Fibroblast of mammary gland (primary cell): ENCODE measurements around the gene PRDX6.
"Not testable (repeated sequence)": the region's sequence is repeated elsewhere in the genome, so short reads cannot be mapped to it uniquely, and the experiment has no call there.

ENCODE experiments used
- DNase-seq: peaks from one replicate; pipeline ENCODE4 v3.0.0-alpha.2; 2010; ENCODE audit warnings: low read depth
- H3K4me3 ChIP-seq: 2 replicates; pipeline ENCODE4 v1.5.1; 2011; ENCODE audit warnings: low read depth, mild to moderate bottlenecking, low read length, moderate library complexity; ENCODE audit not compliant: control insufficient read depth
- TF ChIP-seq, protein P1 (sequence below): conservative IDR thresholded peaks from 2 replicates; pipeline ENCODE4 v1.5.1; 2011; ENCODE audit warnings: low read depth, low read length, inconsistent platforms; ENCODE audit not compliant: control insufficient read depth, insufficient read depth

Gene PRDX6

DNA sequence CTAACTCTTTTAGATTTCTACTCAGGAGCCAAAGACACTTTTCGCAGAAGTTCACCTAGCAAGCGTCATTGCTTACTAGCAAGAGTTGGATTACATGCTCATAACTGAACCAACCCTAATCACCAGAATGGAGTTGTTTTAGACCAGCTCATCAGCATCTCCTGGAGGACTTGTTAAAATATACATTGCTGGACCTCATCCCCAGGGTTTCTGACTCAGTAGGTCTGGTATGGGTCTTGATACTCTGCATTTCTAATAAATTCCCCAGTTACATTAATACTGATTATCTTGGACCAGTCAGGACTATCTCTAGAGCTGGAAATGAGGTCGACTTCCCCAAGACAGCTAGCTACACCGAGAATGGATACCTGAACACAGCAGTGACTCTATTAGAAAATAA lies 9.7 kb upstream of the PRDX6 start:
- TF ChIP-seq, protein P1, sequence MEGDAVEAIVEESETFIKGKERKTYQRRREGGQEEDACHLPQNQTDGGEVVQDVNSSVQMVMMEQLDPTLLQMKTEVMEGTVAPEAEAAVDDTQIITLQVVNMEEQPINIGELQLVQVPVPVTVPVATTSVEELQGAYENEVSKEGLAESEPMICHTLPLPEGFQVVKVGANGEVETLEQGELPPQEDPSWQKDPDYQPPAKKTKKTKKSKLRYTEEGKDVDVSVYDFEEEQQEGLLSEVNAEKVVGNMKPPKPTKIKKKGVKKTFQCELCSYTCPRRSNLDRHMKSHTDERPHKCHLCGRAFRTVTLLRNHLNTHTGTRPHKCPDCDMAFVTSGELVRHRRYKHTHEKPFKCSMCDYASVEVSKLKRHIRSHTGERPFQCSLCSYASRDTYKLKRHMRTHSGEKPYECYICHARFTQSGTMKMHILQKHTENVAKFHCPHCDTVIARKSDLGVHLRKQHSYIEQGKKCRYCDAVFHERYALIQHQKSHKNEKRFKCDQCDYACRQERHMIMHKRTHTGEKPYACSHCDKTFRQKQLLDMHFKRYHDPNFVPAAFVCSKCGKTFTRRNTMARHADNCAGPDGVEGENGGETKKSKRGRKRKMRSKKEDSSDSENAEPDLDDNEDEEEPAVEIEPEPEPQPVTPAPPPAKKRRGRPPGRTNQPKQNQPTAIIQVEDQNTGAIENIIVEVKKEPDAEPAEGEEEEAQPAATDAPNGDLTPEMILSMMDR, result no peak
- peak; percentile 12 for DNase-seq
- no peak overlapping the region for H3K4me3 ChIP-seq

DNA sequence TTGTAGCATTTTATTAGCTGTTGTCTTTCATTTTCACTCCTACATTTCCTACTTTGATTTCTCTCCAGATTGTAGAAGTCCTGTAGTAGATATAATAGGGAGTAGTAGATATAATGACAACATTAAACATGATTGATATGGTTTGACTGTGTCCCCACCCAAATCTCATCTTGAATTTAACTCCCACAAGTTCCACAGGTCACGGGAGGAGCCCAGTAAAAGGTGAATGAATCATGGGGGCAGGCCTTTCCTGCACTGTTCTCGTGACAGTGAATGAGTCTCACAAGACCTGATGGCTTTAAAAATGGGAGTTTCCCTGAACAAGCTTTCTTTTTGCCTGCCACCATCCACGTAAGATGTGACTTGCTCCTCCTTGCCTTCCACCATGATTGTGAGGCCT lies 7.5 kb upstream of the PRDX6 start:
- DNase-seq, result no peak
- TF ChIP-seq, protein P1, result no peak
- H3K4me3 ChIP-seq, result no peak overlapping the region

DNA sequence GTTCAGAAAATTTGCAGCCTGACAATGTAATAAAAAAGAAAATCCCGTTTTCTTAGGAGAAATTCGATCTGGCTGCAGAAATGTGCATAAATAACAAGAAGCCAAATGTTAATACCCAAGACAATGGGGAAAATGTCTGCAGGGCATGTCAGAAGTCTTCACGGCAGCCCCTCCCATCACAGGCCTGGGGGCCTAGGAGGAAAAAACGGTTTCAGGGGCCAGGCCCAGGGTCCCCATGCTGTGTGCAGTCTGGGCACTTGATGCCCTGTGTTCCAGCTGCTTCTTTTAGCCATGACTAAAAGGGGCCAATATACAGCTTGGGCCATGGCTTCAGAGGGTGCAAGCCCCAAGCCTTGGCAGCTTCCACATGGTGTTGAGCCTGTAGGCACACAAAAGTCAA lies 6.5 kb upstream of the PRDX6 start:
- TF ChIP-seq, protein P1, result no peak
- no peak for DNase-seq
- no peak overlapping the region for H3K4me3 ChIP-seq

DNA sequence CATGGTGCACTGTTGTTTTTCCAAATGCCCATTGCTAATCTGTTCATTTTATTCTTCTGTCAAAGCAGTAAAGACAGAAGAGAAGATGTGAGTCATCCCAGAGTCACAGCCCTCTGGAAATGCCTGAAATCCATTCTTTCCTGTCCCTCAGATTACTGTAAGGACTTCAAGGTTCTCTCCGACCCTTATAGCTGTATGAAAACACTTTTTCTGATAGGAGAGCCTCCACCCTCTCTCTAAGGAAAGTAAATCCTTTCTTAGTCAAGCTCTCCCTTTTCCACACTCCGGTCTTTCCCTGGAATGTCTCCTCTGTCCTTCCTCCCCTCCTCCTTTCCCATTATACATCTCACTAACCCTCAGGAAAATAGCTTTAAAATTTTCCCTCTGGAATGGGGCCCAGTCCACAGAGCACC lies 3.5 kb upstream of the PRDX6 start:
- peak; percentile 73 for DNase-seq
- H3K4me3 ChIP-seq, result no peak overlapping the region
- TF ChIP-seq, protein P1, result no peak

DNA sequence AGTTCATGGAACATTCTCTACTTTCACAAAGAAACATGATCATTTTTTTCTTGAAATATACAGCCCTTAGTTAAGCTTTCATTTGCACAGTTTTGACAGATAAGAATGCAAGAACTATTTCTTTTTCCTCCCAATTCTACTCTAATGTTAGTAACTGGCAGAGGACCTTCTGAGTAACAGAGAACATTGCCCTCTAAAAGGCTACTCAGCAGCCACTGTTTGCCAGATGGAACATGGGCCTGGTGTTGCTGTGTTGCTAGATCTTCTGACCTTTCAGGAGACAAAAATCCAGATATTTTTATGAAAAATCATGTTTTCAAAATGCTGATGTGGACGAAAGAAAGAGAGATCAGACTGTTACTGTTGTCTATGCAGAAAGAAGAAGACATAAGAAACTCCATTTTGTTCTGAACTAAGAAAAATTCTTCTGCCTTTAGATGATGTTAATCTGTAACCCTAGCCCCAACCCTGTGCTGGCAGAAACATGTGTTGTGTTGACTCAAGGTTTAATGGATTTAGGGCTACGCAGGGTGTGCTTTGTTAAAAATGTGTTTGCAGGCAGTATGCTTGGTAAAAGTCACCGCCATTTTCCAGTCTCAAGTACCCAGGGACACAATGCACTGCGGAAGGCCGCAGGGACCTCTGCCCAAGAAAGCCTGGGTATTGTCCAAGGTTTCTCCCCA lies 2.9 kb upstream of the PRDX6 start:
- DNase-seq, result no peak
- H3K4me3 ChIP-seq, result no peak overlapping the region
- TF ChIP-seq, protein P1, result no peak

DNA sequence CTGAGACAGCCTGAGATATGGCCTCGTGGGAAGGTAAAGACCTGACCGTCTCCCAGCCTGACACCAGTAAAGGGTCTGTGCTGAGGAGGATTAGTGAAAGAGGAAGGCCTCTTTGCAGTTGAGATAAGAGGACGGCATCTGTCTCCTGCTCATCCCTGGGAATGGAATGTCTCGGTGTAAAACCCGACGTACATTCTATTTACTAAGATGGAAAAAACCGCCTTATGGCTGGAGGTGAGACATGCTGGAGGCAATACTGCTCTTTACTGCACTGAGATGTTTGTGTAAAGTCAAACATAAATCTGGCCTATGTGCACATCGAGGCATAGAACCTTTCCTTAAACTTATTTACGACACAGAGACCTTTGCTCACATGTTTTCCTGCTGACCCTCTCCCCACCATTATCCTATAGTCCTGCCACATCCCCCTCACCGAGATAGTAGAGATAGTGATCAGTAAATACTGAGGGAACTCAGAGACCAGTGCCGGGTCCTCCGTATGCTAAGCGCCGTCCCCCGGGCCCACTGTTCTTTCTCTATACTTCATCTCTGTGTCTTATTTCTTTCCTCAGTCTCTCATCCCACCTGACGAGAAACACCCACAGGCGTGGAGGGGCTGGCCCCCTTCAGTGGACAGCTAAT lies 2.2 kb upstream of the PRDX6 start:
- H3K4me3 ChIP-seq, result peak overlapping the region; percentile 65
- not testable (repeated sequence) for DNase-seq

DNA sequence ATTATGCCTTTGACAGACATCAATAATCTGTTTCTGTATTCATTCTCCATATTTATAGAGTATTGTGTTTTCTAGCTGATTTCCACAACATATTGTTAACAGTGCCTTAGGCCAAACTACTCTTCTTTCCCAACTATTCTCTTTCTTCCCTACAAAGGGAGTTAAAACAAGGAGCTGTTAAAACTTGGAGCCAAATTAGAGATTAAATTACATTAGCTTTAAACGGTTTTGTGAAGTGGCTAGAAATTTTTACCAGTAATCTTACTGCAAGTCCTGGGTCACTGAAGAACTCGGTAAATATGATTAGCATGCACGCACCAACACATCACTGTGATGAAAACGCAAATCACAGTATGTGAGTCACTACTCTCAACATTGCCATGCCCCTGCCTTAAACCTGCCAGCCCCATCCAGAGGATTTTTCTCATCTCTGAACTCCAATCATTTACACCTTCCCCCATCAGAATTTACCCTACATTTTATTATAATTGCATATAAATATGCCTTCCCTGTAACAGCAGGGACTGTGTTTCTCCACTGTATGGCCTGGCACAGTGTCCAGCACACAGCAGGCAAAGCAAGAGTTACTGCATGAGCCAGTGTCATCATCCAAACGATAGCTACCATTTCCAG lies 1.5 kb upstream of the PRDX6 start:
- H3K4me3 ChIP-seq, result peak overlapping the region; percentile 65
- DNase-seq, result peak; percentile 84
- TF ChIP-seq, protein P1, result no peak
